ENCODE results near the gene GMDS.

The GMDS gene

DNA sequence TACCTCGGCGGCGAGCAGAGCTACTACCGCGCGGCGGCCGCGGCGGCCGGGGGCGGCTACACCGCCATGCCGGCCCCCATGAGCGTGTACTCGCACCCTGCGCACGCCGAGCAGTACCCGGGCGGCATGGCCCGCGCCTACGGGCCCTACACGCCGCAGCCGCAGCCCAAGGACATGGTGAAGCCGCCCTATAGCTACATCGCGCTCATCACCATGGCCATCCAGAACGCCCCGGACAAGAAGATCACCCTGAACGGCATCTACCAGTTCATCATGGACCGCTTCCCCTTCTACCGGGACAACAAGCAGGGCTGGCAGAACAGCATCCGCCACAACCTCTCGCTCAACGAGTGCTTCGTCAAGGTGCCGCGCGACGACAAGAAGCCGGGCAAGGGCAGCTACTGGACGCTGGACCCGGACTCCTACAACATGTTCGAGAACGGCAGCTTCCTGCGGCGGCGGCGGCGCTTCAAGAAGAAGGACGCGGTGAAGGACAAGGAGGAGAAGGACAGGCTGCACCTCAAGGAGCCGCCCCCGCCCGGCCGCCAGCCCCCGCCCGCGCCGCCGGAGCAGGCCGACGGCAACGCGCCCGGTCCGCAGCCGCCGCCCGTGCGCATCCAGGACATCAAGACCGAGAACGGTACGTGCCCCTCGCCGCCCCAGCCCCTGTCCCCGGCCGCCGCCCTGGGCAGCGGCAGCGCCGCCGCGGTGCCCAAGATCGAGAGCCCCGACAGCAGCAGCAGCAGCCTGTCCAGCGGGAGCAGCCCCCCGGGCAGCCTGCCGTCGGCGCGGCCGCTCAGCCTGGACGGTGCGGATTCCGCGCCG, 634.7 kb downstream of the GMDS start:
- DNase-seq (ENCODE audit: low read depth in 2 of 3, low spot score in 1 of 3): no peak

GRCh38 chr6:1609648-1610496, 635.5 kb downstream of the GMDS start, which contains the start of gene FOXC1:
TSS of gene FOXC1 (plus strand) at chr6:1609915. CDS start at chr6:1610446, 531 bp downstream.
- no peak for DNase-seq (ENCODE audit: low read depth in 2 of 3, low spot score in 1 of 3)

DNA sequence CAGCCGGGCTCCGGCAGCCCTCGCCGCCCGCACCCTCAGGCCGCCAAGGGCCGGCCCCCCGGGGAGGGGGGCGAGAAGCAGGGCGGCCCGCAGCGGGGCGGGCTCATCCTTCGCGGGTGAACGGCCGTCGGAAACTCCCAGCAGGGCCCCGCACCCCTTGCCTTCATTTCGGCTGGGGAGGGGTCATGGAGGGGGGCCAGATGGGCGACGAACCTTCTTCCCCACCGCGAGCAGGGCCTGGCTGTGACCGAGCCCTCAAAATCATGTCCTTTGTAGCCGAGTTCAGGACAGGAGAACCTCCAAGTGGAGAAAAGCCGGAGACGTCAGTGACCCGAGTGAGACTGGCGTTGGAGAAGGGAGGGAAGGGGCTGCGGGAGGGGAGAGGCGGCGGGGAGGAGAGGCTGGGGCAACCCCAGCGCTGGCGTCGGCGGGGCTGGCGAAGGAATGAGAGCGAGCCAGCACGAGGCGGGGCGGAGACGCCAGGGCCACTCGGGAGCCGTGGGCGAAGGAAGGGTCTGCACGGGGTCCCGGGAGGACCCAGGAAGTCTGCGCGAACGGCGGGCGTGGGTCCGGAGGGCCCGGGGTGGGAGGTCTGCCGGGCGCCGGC, 636.3 kb downstream of the GMDS start:
- DNase-seq (ENCODE audit: low read depth in 2 of 3, low spot score in 1 of 3): no peak

- no peak for DNase-seq (ENCODE audit: low read depth in 2 of 3, low spot score in 1 of 3)
These were observed 637.0 kb downstream of the GMDS start for GRCh38 chr6:1608222-1609040.

DNA sequence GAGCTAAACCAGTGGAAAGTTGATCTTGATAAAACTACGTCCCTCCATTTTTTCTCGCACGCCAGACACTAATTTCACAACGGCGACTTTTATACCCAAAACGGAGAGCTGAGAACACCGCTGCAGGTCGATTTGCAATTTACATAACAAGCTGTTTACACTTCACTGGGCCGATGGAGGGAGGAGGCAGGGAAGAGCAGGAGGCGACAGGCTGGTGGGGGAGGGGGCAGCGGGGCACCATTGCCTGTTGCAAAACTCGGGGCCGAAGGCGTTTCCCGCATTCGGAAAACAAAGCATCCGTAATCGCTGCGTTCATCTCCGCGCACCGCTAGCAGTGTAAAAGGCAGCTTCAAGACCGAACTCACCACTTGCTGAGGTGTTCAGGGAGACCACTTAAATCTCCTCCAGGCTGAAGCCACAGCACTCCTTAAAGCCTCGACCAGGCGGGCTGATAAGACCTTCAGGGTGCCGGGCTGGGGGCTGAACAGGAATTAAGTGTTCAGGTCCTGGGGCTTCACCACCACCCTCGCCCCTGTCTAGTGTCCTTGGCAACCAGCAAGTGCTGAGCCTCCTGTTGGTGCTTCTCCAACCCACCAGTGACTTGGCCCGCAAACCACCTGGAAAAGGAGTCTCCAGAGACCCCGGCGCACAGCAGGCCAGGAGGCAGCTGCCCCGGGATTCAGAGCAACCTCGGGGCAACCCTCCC, 637.7 kb downstream of the GMDS start:
- DNase-seq (ENCODE audit: low read depth in 2 of 3, low spot score in 1 of 3): no peak

GRCh38 chr6:1606780-1607515, 638.5 kb downstream of the GMDS start:
- no peak for DNase-seq (ENCODE audit: low read depth in 2 of 3, low spot score in 1 of 3)

DNA sequence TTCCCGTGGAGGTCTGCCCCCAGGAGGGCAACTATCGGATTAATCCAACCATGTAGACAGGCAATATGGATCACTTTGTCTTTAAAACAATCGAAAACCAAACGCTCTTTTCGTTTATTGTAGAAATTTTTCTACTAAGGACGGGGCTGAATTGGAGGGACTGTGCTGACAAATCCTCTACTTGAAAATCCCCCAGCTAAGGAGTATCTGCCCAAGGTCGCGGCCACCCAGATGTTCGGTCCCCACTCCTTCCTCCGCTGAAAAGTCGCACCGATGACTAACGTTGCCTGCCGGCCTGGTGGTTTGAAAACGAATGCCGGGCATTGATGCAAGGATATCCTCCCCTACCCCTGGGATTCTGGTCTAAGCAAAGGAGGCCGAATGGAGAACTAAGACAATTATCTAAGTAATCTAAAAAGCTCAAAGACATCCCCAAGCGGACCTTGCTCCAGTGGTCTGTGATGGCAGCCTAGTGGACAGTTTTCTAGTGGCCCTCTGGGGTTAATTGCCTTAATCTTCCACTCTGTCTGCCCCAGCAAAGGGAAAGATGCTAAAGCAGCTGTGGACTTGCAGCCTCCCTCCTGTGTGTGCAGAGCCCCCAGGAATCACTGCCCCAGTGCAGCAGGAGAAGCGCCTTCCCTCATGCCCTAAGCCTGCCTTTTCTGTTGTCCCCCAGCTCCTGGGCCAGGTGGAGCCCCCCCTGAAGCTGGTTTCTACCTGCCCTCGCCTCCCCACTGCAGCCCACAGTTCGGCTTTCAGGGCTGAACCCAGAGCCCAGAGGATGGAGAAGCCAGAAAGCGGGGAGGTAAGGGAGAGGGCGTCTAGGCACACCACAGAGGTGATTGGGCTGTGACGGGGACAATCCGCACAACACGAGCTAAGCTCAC, 639.3 kb downstream of the GMDS start:
- no peak for DNase-seq (ENCODE audit: low read depth in 2 of 3, low spot score in 1 of 3)

GRCh38 chr6:1605004-1605892, 640.2 kb downstream of the GMDS start:
- DNase-seq (ENCODE audit: low read depth in 2 of 3, low spot score in 1 of 3): no peak

DNA sequence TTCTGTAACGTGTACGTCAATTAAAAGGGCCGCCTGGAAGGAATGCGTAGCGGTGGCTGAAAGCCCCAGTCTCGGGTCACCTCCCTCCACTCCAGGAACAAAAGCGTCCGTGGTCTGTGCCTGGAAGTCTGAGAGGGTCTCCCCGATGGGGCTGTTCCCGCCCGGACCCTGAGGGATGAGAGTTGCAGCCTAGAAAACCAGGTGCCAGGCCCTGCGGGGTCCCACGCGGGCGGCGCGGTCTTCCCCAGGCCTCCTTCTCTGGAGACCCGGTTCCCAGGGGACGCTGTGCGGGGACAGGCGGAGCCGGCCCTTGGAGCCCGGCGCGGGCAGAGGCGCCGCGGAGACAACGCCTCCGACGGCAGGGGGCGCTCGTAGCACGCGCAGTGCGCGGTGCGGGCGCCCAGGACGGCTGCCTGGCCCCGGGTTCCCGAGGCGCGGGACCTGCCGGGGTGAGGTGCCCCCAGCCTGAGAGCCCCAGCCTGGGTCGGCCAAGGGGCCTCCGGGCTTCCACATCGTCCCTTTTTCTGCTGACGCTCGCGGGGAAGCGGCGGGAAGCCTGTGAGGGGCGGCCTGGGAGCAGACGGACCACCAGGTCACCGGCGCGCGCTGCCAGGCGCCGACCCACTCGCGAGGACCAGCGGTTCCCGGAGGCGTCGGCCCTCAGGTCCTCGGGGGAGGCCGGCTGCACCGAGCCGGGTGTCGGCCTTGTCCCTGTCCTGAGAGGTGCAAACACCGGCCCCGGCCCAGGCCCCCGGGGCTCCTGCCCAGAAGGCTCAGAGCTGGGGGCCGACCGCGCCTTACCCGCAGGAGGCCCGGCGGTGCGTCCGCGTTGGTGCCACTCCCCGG, 641.0 kb downstream of the GMDS start:
- peak in 2 of 3 donors; percentile 51 to 61 for DNase-seq (ENCODE audit: low read depth in 2 of 3, low spot score in 1 of 3)

DNA sequence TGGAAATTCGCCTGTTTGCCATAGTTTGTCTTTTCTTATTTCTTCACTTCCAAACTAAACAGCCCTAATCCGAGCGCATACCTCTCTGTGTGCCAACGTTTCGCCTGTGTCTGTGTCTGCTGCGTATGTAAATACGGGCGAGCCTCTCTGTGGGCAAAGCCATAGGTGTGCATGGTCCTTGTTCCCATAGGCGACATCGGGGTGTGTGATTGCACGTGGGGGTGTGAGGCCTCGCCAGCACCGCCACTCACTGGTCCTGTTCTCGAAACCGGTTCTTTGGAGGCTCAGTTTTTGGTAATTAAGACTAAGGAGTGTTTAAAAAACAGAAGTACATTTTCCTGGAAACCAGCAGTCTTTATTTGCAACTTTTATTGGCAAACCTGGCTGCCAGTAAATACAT, 641.7 kb downstream of the GMDS start:
- DNase-seq (ENCODE audit: low read depth in 2 of 3, low spot score in 1 of 3): no peak

- DNase-seq (ENCODE audit: low read depth in 2 of 3, low spot score in 1 of 3): no peak
These were observed 643.2 kb downstream of the GMDS start for GRCh38 chr6:1602049-1602713.

DNA sequence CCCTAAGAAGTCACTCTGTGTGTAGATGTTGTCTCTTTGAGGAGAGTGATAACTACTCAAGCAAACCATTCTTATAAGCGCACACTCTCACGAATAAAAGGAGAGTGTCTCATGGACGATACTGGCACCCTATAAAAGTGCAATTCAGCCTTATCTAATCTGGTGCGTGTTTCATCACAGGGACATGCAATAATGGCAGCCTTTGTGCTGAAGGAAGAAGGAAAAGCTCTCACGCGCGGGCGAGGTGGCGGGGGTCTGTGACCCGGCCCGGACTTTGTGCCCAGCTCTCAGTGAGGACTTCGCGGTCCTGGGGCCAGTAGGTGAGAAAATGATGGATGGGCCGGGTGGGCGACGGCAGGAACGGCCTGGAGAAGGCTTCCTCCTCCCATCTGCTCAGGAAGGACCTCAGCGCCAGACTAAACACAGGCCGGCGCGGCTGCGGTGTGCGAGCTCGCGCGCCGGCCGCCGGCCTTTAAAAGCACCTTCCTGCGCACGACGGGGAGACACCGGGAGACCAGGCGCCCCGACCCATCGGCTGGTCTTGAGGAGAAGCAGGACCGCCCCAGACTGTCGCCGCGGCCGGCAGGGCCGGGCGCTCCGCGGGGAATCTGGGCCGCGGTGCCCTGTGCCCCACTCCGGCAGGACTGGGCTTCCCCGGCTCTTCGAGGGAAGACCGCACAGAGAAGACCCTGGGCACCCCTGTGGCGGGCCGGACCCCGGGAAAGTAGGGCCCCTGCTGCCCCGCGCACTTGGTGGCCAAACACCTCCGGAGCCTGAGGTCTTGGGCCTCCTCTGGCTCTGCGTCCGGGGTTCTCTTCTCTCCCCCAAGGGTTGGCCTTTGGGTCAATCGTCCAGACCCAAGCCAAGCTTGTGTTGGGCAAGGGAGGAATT, 644.0 kb downstream of the GMDS start:
- DNase-seq (ENCODE audit: low read depth in 2 of 3, low spot score in 1 of 3): no peak

GRCh38 chr6:1600764-1601157, 644.6 kb downstream of the GMDS start:
- DNase-seq (ENCODE audit: low read depth in 2 of 3, low spot score in 1 of 3): no peak

DNA sequence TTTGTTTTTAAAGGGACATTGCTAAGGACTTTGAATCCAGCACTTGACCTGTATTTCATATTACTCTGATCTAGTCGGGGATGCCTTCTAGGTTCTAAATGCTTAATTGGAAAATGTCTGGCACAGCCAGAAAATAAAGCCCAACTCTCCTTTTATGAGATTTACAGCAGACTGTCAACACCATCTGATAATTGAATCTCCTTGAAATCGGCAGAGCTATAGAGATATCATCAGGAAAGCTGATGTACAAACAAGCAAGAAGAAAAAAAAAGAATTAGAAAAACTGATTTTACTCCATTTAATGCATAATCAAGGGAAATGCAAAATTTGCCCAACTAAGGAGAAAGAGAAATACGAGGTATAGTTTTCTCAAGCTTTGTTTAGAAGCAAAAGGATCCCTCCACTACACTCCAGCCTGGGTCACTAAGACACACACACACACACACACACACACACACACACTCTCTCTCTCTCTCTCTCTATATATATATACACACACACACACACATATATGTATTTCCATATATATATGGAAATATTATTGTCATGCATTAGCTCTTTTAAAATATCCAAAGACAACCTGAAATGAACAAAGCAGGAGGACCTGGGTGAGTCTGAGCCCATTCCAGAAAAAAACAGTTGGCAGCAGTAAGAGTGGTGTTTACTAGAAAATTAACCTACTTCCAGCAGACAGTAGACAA, 645.2 kb downstream of the GMDS start:
- DNase-seq (ENCODE audit: low read depth in 2 of 3, low spot score in 1 of 3): no peak

DNA sequence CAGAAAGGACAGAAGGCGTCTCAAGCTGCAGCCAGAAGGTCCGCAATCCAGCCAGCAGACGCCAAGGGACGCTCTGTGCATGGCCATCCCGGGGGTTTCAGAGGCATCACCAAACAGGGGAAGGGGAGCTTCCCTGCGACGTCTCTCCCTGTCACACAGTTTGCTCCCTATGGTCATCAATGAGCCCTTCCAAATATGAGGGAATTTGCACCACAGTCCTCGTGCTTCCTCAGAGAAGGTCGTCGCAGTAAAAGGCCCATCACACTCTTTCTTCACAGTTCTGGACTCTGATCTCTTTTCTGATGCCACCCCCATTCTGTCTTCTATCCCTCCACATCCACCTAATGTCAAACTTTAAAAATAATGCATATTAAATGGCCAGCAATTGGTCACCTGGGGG, 645.9 kb downstream of the GMDS start:
- no peak for DNase-seq (ENCODE audit: low read depth in 2 of 3, low spot score in 1 of 3)

All from stimulated activated CD4-positive, alpha-beta T cell treated with anti-CD3 and anti-CD28 coated beads, Interleukin-12 subunit alpha, Interleukin-12 subunit beta, amount 100 ng/mL, for 48 hours (primary cell).